GM12872 (cell line): ENCODE results near the gene ANKRD44.

Experiments
- TF ChIP-seq, protein P1 (sequence below): IDR thresholded peaks from 3 replicates; pipeline ENCODE4 v1.5.1; 2011; ENCODE audit warnings: low read depth, mild to moderate bottlenecking, low read length, moderate library complexity; ENCODE audit not compliant: insufficient read depth

Gene ANKRD44

GRCh38 chr2:197159661-197160211 lies 150.8 kb downstream of the ANKRD44 start:
- TF ChIP-seq, protein P1, sequence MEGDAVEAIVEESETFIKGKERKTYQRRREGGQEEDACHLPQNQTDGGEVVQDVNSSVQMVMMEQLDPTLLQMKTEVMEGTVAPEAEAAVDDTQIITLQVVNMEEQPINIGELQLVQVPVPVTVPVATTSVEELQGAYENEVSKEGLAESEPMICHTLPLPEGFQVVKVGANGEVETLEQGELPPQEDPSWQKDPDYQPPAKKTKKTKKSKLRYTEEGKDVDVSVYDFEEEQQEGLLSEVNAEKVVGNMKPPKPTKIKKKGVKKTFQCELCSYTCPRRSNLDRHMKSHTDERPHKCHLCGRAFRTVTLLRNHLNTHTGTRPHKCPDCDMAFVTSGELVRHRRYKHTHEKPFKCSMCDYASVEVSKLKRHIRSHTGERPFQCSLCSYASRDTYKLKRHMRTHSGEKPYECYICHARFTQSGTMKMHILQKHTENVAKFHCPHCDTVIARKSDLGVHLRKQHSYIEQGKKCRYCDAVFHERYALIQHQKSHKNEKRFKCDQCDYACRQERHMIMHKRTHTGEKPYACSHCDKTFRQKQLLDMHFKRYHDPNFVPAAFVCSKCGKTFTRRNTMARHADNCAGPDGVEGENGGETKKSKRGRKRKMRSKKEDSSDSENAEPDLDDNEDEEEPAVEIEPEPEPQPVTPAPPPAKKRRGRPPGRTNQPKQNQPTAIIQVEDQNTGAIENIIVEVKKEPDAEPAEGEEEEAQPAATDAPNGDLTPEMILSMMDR, result no peak

GRCh38 chr2:197158591-197159550 lies 151.7 kb downstream of the ANKRD44 start:
- TF ChIP-seq, protein P1, result no peak

DNA sequence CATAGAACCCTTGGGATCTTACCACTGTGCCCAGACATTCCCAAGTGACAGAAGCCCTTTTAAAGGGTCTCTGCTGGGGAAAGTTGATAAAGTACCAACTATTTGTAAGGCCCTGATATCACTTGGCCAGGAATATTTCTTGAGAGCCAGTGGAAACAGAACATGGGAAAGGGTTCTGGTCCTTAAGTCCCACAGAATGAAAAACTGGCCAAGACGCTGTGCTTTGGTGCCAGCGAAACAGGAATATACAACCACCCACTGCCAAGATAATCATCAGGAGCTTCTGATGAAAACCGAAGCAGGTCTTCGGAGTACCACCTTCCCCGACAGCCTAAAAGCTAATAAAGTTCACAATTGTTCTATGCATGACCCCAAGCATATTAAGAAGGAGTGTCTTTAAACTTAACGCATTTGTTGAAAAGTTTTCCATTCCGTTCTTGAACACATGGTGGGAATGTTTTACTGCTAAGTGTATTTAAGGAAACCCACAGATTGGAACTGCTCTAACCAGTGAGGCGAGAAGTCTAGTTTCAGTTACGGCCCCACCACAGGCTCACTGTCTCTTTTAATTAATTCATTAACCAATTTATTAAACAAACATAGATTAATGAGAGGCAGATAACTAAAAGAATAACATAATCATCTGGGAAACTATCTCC lies 152.6 kb downstream of the ANKRD44 start:
- TF ChIP-seq, protein P1, result no peak

DNA sequence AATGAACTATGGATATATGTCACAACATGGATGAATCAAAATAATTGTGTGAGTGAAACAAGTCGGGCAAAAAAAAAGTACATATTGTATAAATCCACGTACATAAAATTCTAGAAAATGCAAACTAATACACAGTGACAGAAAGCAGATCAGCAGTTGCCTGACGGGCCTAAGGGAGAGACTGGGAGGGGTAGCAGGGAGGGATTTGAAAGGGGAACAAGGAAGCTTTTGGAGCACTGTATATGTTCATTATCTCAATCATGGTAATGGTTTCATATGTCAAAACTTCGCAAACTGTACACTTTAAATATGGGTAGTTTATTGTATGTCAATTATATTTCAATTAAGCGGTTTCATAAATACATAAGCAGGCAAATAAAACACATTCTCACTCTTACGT lies 153.8 kb downstream of the ANKRD44 start:
- TF ChIP-seq, protein P1, result no peak

DNA sequence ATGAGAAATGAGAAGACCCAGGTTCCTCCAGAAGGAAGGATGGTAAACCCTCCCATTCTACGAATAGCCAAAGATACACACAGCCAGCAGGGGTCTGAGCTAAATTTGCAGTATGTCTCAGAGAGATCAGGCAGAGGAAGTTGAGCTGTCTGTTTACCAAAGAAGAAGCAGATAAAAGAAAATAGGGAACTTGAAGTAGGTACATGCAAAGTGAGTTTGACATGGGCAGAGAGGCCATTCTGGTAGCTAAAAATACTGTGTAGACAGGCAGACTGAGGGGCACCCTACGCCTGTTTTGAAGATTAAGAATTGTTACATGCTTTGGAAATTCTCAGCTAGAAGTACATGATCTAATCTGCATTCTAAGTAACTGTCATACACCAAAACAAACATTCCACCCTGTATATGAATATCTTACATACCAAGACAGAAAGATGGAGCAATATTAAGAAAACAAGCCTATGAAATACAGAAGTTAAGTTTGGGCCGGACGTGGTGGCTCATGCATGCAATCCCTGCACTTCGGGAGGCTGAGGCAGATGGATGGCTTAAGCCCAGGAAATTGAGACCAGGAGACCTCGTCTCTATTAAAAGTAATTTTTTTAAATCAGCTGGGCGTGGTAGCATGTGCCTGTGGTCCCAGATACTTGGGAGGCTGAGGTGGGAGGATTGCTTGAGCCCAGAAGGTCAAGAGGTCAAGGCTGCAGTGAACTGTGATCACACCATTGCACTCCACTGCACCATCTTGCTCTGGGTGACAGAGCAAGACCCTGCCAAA lies 157.9 kb downstream of the ANKRD44 start:
- TF ChIP-seq, protein P1, result peak; percentile 45

DNA sequence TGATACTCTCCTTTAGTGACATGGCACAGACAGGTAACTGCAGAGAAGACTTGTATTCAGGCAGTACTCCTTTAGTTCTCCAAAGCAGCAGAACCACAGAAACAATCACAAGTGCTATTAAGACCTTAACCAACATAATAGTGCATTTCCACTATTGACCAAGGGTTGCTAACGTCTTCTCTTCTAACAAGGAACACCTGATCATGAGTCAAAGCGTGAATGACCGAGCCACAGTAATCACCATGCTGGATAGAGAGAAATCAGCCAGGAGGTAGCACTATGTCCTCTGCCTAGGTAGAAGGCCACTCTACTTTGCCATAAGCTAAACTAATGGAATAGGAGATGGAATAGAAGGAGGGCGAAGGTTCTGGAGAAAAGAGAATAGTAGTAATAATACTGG lies 161.0 kb downstream of the ANKRD44 start:
- TF ChIP-seq, protein P1, result no peak
